NCI-H146 (cell line): ENCODE results near the gene ADIG.

Experiments
- DNase-seq: peaks from one replicate; lab custom pipeline; 2025; lab: John Stamatoyannopoulos, UW

ADIG gene

GRCh38 chr20:38581013-38581412 is at the start of gene ADIG:
ADIG (plus strand) TSS chr20:38581197; CDS start chr20:38581251, 54 bp downstream.
- DNase-seq: no peak

DNA sequence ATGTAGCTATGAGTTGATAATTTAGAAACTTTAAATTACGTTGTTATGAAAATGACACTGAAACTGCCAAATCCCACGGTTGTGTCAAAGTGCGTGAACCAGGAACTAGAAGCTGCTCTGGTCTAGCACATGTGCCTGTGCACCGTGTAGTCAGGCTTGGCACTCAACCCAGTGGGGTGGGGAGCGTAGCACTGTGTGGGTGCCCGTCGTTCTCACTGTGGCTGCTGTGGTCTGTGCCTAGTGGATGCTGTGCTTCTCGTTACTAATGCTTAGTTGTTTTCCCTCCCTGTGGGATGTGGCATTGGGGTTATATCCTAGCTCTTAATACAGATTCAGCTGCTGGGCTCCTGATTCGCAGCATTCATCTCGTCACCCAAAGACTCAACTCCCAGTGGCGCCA is 46.2 kb upstream of the ADIG start:
- no peak for DNase-seq

DNA sequence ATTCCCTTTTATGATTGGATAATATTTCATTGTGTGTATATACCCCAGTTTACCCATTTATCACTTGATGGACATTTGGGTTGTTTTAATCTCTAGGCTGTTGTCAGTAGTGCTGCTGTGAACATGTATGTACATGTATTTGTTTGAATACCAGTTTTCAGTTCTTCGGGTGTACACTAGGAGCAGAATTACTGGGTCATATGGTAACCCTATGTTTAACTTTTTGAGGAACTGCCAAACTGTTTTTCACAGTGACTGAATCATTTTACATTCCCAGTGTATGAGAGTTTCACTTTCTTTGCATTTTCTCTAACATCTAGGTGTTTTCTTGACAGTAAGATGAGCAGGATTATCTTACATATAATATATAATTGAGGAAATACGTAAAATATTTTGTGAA is 44.7 kb upstream of the ADIG start:
- no peak for DNase-seq

DNA sequence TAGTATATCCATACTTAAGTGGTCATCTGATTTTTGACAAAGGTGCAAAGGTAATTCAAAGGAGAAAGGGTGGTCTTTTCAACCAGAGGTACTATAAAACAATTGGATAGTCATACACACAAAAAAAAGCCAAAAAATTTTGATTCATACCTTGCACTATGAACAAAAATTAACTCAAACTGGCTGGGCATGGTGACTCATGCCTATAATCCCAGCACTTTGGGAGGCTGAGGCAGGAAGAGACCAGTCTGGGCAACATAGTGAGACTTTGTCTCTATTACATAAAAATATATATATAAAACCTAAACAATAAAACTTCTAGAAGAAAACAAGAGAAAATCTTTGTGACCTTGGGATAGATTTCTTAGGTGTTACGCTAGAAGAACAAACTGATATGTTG is 43.8 kb upstream of the ADIG start:
- no peak for DNase-seq

DNA sequence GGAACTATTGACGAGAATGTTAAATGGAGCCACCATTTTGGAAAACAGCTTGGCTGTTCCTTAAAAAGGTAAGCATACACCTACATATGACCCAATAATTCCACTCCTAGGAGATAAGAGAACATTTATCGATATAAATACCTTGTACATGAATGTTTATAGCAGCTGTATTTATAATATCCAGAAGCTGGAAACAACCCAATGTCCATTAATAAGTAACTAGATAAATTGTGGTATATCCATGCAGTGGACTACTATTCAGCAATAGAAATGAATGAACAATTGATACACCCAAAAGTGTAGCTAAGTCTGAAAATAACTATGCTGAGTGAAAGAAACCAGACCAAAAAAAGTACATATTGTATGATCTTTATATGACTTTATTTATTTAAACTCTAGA is 42.2 kb upstream of the ADIG start:
- no peak for DNase-seq

GRCh38 chr20:38543014-38543906 is 37.7 kb upstream of the ADIG start:
- no peak for DNase-seq

- no peak for DNase-seq
Observed at GRCh38 chr20:38545771-38546170, 35.2 kb upstream of the ADIG start.

DNA sequence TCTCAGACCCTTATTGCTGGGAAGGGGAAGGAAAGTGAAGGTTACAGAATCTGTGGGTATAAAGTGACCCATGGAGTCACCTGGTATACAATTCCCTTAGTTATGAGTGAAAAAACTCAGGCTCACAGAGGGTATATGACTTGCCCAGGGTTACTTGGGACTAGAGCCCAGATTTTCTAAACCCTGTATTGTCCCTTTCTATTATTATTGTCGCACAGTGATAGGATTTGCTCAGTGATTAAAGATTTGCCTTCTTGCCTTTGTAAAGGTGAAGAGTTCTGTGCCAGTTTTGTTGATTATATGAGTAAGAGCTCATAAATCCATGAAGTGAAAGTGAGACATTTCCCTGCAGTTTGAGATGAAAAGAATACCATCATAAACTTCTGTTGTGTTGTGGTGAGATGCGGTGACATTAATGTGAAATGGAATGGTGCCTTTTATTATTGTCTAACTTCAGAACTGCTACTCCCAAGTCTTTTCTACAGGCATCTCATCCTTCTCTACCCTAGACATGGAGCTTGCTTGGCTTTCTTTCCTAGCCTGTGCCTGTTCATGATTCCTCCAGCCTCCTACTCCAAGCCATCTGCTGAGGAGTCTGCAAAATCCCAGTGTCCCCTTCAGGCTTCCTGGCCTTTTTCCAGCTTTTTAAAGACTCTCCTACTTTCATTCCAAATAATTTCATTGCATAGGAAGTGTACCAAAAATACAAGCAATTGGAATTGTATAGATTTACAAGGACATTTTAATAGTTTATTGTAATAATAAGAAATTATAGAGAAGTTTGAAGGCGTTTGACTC is 33.5 kb upstream of the ADIG start:
- no peak for DNase-seq

DNA sequence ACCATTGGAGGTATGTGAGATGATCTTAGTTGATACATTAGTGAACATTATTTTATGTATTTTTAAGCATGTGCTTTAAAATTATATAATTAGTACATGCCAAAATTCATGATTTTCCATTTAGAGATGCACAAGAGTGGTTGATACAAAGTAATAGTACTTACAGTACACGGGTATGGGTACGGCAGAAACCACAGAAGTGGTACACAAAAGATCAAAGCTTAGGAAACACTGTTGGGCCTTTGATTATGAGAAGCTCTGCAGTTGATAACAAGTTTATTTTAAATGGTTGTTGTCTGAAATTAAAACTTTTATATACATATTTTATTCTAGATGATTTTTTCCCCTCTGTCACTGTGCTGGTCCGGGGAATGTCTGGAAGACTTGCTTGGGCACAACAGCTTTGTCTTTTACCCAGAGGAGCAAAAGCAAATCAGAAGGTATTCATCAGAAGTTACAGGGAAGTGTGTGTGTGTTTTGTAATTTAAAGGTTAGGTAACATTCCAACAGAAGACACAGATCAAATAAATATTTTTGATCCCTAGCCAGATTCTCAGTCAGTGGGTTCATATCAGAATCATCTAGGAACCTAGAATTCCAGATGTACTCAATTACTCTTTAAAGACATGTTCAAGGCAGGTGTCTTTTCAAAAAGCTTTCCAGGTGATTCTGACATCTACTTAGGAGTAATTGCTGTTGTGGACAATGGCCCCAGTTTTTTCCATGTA is 32.5 kb upstream of the ADIG start:
- DNase-seq: no peak

GRCh38 chr20:38550274-38550673 is 30.7 kb upstream of the ADIG start:
- no peak for DNase-seq

GRCh38 chr20:38551056-38551626 is 29.9 kb upstream of the ADIG start:
- DNase-seq: no peak

DNA sequence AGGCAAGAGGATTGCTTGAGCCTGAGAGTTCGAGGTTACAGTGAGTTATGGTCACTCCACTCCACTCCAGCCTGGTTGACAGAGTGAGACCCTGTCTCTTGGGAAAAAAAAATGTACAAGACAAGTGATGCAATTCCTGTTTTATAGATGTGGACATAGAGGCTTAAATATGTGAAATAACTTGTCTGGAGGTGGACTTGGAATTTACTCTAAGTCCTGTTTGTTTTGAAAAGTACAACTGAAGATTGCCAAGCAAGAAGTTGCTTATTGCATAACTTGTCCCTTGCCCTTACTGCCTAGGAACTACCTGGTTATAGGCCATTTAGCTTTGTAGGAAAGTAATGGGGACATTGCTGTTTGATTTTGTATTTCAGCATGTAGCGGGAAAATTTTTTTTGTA is 26.0 kb upstream of the ADIG start:
- DNase-seq: no peak

GRCh38 chr20:38555395-38555794 is 25.6 kb upstream of the ADIG start:
- DNase-seq: no peak

DNA sequence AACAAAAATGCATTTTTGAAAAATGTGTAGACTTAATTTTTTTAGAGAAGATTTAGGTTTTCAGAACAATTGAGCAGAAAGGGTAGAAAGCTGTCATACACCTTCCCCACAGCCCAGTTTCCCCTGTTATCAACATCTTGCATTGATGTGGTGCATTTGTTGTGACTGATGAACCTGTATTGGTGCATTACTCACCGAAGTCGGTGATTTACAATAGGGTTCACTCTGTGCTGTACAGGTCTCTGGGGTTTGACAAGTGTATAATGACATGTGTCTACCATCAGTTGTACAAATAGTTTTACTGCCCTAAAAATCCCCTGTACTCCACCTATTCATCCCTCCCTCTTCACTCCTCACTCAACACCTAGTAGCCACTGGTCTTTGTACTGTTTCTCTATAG is 23.8 kb upstream of the ADIG start:
- DNase-seq: no peak

DNA sequence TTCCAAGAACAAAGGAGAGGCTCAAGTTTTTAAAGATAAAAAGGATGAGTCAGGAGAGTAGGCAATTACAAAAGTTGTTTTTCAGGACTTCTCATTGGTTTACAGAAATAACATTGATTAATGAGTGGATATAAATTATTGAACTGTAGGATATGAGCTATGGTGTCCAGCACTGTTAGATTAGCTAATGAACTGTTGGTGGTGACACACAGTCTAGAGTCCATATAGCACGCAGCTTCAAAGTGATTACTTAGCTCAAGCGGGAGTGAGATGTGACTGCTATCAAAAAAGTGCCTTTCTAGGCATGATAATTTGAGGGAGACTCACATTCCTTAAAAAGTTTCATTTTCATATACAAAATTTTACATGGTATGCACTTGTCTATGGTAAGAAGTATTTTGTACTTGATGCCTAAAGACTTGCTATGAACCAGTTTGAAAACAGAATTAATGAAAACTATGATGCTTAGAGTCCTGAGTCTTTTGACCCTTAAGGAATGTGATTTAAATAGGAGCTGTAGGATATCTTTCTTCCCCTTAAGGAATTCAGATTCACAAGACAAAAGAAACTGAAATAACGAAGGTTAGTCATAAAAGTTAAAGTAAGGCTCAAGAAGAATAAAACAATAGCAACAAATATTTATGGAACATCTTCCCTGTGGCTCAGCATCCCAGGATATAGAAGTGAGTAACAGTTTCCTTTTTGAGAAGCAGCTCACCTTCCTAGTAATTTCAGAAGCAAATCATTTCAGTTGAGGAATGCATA is 22.2 kb upstream of the ADIG start:
- no peak for DNase-seq

GRCh38 chr20:38559764-38560163 is 21.2 kb upstream of the ADIG start:
- DNase-seq: no peak

DNA sequence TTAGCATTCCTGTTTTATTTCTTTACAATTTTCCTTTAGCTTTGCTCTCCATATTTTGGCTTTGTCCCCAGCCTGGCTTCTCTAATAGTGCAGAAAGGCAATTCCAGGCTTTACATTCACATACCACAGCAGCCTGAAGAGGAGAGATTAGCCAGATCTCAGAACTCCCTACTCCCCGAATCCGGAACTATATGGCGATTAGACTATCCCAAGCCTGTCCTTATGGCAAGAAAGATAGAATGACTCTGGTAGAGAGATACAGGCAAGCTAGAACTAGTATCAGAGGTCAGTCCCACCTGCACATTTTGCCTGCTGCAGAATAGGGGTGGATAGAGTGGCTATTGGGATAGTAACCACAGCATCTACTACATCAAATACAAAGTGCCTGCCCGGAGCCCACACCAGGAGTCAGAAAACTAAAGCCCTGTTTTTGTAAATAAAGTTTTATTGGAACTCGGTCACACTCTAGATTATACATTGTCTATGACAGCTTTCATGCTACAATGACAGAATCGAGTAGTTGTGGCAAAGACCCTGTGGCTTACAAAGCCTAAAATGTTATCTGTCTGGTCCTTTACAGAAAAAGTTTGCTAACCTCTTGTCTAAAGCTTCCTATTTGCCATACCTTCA is 17.1 kb upstream of the ADIG start:
- no peak for DNase-seq

DNA sequence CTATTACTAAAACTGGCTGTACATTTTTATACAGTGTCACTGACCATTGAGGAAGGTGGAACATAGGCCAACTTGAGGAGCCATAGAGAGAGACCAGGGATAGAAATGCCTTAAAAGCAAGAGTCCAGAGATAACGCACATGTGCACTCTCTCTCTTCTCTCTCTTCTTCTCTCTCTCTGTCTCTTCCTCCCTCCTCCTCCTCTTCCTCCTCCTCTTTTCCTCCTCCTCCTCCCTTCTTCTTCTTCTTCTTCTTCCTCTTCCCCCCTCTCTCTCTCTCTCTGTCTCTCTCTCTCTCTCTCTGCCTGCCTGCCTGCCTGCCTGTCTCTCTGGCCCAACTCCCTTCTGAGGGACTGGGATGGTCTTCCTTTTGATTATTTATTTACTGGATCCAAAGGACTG is 16.3 kb upstream of the ADIG start:
- DNase-seq: no peak

GRCh38 chr20:38566036-38566598 is 14.9 kb upstream of the ADIG start:
- DNase-seq: no peak

DNA sequence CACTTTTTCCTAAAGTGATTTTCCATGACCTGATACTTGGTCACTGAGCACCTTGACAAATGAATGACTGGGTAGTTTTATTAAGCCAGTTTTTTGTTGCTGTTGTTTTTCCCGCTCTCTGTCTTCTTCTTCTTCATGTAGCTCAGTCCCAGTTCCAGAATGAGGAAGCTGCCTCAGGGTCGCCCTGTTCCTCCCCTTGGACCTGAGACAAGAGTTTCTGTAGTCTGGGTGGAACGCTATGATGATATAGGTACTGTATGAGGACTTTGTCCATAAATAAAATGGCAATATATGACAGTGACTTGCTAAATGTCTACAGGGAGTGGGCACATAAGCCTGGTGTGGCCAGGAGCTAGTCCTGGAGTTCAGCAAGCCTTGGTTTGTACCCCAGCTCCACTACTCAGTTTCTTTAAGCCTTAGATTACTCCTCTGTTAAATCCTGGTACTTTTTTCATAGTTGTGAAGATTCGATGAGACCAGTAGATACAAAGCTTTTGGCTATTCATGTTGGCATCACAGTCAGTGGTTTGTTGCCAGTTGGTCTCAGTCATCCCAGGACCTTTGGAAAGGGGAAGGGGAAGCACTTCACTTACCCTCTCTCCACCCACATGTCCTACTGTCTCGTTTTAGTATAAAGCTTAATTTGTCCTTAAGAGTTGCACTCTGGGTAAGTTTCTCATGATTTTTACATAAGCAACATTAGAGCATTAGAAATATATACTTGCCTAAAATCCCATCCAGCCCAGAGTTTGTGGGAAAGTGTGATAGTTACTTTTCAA is 11.1 kb upstream of the ADIG start:
- DNase-seq: no peak
